GM21360 (cell line): ENCODE data around the gene VAV2.

Experiments
- ATAC-seq: cut with Tn5 transposase; IDR thresholded peaks from one replicate; pipeline ENCODE4 v1.9.1; 2021; ENCODE audit warnings: mild to moderate bottlenecking, moderate library complexity; ENCODE audit not compliant: unreplicated experiment

VAV2 gene

GRCh38 chr9:133826289-133827085 lies 165.6 kb downstream of the VAV2 start:
- no peak for ATAC-seq

- ATAC-seq: no peak
Observed at GRCh38 chr9:133825555-133826218, 166.4 kb downstream of the VAV2 start.

- no peak for ATAC-seq
Observed at GRCh38 chr9:133824802-133825186, 167.3 kb downstream of the VAV2 start.

GRCh38 chr9:133824106-133824801 lies 167.9 kb downstream of the VAV2 start:
- no peak for ATAC-seq

- ATAC-seq: no peak
Observed at GRCh38 chr9:133823189-133824105, 168.7 kb downstream of the VAV2 start.

GRCh38 chr9:133822430-133823065 lies 169.6 kb downstream of the VAV2 start:
- peak; percentile 45 for ATAC-seq

GRCh38 chr9:133821601-133822429 lies 170.3 kb downstream of the VAV2 start:
- ATAC-seq: peak; percentile 21

GRCh38 chr9:133819923-133820322 lies 172.2 kb downstream of the VAV2 start:
- no peak for ATAC-seq

GRCh38 chr9:133818444-133818843 lies 173.7 kb downstream of the VAV2 start:
- no peak for ATAC-seq

- ATAC-seq: no peak
Observed at GRCh38 chr9:133815781-133816180, 176.3 kb downstream of the VAV2 start.

- no peak for ATAC-seq
Observed at GRCh38 chr9:133814586-133815208, 177.4 kb downstream of the VAV2 start.

- ATAC-seq: no peak
Observed at GRCh38 chr9:133813749-133814585, 178.2 kb downstream of the VAV2 start.

- ATAC-seq: no peak
Observed at GRCh38 chr9:133812941-133813748, 179.0 kb downstream of the VAV2 start.

GRCh38 chr9:133812077-133812868 lies 179.9 kb downstream of the VAV2 start:
- no peak for ATAC-seq

GRCh38 chr9:133811471-133811870 lies 180.7 kb downstream of the VAV2 start:
- ATAC-seq: no peak

- ATAC-seq: no peak
Observed at GRCh38 chr9:133810556-133811195, 181.4 kb downstream of the VAV2 start.
